AG08396 (cell line): Measurements from ENCODE around the gene ASIC2.

Source experiments
- DNase-seq: peaks from one replicate; pipeline ENCODE4 v3.0.0; 2012; ENCODE audit warnings: low spot score, mixed read lengths

Gene ASIC2

GRCh38 chr17:33057564-33057963 lies 235.5 kb downstream of the ASIC2 start:
- no peak for DNase-seq

- DNase-seq = no peak
Observed at GRCh38 chr17:33056399-33057146, 236.5 kb downstream of the ASIC2 start.

GRCh38 chr17:33055746-33056145 lies 237.3 kb downstream of the ASIC2 start:
- DNase-seq = no peak

GRCh38 chr17:33055171-33055611 lies 237.9 kb downstream of the ASIC2 start:
- DNase-seq = no peak

- DNase-seq = no peak
Observed at GRCh38 chr17:33054412-33054811, 238.7 kb downstream of the ASIC2 start.

- DNase-seq = no peak
Observed at GRCh38 chr17:33053676-33054075, 239.4 kb downstream of the ASIC2 start.

GRCh38 chr17:33052856-33053255 lies 240.2 kb downstream of the ASIC2 start:
- no peak for DNase-seq

GRCh38 chr17:33050611-33051140 lies 242.4 kb downstream of the ASIC2 start:
- DNase-seq = no peak

- DNase-seq = peak; percentile 67
Observed at GRCh38 chr17:33049781-33050414, 243.2 kb downstream of the ASIC2 start.

- DNase-seq = no peak
Observed at GRCh38 chr17:33046361-33047255, 246.5 kb downstream of the ASIC2 start.

GRCh38 chr17:33045216-33045615 lies 247.9 kb downstream of the ASIC2 start:
- DNase-seq = no peak

GRCh38 chr17:33044771-33045170 lies 248.3 kb downstream of the ASIC2 start:
- DNase-seq = no peak

- DNase-seq = no peak
Observed at GRCh38 chr17:33040461-33040860, 252.6 kb downstream of the ASIC2 start.

GRCh38 chr17:33039874-33040273 lies 253.2 kb downstream of the ASIC2 start:
- peak; percentile 47 for DNase-seq

- DNase-seq = peak; percentile 66
Observed at GRCh38 chr17:33038740-33039139, 254.4 kb downstream of the ASIC2 start.

- DNase-seq = no peak
Observed at GRCh38 chr17:33033176-33033575, 259.9 kb downstream of the ASIC2 start.

GRCh38 chr17:33028778-33029177 lies 264.3 kb downstream of the ASIC2 start:
- no peak for DNase-seq

- no peak for DNase-seq
Observed at GRCh38 chr17:33028061-33028460, 265.0 kb downstream of the ASIC2 start.

- DNase-seq = no peak
Observed at GRCh38 chr17:33024688-33025486, 268.2 kb downstream of the ASIC2 start.

- DNase-seq = no peak
Observed at GRCh38 chr17:33023790-33024189, 269.3 kb downstream of the ASIC2 start.

GRCh38 chr17:33021731-33022408 lies 271.2 kb downstream of the ASIC2 start:
- no peak for DNase-seq
